NCI-H1417 treated with DMSO at 0.1 percent for 48 hours (cell line): Measurements from ENCODE around the gene LIN7B.
"Not testable (repeated sequence)": the region's sequence is repeated elsewhere in the genome, so short reads cannot be mapped to it uniquely, and the experiment has no call there.

Source experiments
- DNase-seq: peaks from one replicate; lab custom pipeline; 2025; lab: John Stamatoyannopoulos, UW

LIN7B gene

DNA sequence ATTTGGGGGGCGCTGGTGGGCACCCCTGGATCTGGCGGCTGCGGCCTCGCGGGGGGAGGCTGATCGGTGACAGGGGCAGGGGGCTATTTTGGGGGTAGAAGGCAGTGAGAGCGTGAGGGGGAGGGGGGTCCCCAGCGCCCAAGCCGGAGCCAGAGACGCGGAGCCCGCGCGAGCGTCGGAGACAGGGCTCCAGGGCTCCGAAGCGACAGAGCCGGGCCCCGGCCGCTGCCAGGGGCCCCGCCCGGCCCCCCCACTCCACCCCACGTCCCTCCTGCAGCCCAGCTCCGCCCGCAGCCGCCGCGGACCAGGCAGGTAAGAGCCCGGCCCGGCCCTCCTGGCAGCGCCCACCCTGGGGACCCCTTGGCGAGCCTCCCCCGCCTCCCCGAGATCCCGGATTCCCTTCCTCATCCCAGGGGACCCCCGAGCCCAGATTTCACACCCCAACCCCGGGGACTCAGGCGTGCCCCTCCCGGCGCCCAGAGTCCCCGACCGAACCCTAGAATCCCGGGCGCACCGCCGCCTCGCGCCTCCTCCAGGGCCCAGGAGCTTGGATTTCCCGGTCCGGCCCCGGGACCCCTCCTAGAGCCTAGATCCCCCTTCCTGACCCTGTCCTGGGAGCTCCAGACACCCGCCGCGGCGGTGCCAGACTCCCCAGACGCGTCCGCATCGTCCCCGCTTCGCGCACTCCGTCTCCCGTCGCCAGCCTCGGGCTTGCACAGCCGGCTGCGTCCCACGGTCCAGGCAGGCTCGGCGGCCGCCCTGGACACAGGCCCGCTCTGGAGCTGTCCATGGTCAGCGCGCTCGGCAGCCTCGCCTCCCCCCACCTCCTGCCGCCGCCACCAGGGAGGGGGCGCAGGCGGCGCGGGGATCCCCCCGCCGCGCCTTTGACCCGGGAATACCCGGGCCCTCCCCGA, 5.5 kb downstream of the LIN7B start, which contains the start of gene PPFIA3:
Gene PPFIA3 (plus strand): TSS at position 134 of the 914 bp plus-strand sequence. CDS start 8,330 bp downstream, outside the sequence.
- no peak for DNase-seq

DNA sequence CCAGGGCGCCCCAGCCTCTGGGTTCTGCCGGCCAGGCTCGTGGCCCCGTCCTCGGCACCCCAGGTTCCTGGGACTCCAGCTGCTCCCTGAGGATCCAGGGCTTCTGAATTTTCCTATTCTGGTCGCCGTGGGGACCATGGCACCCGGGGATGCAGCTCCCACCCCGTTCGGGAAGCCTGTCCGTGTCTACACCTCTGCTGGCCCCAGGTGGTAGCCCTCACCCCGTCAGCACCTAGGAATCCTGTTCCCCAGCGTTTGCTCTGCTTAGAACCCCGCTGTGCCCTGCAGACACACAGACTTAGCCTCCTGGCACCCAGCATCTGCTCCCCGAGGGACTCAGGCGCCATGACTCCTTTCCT, 6.1 kb downstream of the LIN7B start:
- DNase-seq = no peak

- no peak for DNase-seq
Observed at GRCh38 chr19:49120868-49121267, 6.7 kb downstream of the LIN7B start.

DNA sequence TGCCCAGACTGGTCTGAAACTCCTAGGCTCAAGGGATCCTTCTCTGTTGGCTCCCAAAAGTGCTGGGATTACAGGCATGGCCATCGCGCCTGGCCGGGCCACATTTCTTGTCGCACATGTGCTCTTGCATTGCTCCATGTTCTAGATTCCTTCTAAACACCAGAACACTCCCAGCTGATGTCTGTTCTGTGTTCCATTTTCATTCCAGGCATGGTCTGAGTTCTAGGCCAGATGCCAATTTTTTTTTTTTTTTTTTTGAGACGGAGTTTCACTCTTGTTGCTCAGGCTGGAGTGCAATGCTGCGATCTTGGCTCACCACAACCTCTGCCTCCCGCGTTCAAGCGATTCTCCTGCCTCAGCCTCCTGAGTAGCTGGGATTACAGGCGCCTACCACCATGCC, 7.7 kb downstream of the LIN7B start:
- DNase-seq = not testable (repeated sequence)

GRCh38 chr19:49123285-49123684, 9.1 kb downstream of the LIN7B start:
- DNase-seq = not testable (repeated sequence)

DNA sequence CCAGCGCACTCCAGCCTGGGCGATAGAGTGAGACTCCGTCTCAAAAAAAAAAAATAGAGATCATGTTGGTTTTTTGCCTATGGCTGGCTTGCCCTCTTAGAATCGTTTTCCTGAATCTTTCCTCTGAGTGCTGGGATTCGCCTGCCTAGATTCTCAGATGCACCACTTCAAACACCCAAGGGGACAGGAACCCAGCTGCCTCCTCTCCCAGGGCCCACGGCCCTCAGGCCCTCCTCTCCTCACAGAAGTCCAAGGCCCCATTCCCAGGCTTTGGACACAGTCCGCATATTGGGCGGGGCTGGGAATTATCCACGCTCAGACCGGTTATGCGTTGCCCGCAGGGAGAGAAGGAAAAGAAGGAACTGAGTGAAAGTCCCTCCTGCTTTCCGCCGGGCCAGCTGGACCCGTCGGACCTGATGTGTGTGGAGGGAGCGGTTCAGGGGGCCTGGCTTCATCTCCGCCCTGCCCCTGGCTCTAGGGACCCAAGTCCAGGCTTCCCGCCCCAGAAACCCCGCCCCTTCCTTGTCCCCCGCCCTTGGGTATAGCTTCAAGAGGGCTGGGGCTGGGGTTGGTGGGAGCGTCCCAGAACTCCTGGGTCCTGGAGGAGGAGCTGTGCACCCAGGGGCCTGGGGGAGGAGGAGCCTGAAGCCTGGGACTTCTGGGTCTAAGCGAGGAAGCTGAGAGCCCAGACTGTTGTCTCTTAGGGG, 11.0 kb downstream of the LIN7B start:
- no peak for DNase-seq

GRCh38 chr19:49126575-49126974, 12.4 kb downstream of the LIN7B start:
- DNase-seq = no peak

- not testable (repeated sequence) for DNase-seq
Observed at GRCh38 chr19:49127225-49127624, 13.1 kb downstream of the LIN7B start.

- DNase-seq = peak; percentile 73
Observed at GRCh38 chr19:49127674-49128544, 13.7 kb downstream of the LIN7B start.

DNA sequence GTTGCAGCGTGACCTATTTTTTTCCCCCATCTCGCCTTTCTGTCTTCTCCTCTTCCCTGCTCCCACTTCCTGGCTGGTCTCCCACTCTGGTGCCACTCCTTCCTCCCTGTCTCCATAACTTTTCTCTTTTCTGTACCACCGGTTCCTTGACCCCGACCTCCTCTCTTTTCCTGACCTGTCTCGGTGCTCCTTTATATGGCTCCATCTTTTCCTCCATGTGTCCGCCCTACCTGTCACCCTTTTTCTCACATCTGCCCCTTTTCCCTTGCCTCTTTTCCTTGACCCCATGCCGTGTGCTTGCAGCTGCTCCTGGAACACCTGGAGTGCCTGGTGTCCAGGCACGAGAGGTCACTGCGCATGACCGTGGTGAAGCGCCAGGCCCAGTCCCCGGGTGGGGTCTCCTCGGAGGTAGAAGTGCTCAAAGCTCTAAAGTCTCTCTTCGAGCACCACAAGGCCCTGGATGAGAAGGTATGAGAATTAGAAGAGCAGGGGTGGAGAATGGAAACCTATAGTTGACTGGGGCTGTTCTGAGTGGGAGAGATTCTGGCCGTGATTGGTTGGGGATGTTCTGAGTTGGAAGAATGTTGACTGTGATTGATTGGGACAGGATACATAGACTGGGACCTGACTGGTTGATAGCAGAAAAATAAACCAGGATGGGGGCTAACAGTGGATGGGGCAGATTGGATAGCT, 14.5 kb downstream of the LIN7B start:
- no peak for DNase-seq

DNA sequence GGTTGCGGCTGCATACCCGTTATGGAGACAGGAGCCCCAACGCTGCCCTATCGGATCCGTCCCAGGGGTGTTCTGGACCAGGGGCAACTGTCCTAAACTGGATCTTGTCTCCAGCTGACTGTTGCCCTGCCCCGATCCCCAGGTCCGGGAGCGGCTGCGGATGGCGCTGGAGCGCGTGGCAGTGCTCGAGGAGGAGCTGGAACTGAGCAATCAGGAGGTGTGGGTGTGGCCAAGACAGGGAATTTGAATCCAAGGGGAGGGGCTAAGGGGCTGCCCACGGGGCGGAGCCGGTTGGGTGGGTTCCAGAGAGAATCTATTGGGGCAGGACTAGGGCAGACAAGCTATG, 15.0 kb downstream of the LIN7B start:
- no peak for DNase-seq

- DNase-seq = no peak
Observed at GRCh38 chr19:49130325-49130724, 16.2 kb downstream of the LIN7B start.

GRCh38 chr19:49132974-49133609, 18.9 kb downstream of the LIN7B start:
- no peak for DNase-seq

GRCh38 chr19:49133621-49134454, 19.7 kb downstream of the LIN7B start:
- DNase-seq = no peak

DNA sequence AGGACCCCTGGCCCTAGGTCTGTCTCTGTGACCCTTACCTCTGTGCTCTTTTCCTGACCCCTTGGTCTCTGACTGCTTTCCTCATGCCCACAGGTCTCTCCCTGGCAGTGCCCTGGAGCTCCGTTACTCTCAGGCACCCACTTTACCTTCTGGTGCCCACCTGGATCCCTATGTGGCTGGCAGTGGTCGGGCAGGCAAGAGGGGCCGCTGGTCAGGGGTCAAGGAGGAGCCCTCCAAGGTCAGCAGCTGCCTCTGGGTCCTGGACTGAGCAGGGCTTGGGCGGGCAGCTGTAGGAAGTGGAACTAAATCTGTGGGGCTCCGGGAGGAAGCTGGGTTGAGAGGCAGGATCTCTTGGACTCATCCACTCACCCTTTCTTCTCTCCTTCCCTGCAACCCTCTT, 21.5 kb downstream of the LIN7B start:
- no peak for DNase-seq

GRCh38 chr19:49136771-49137171, 22.6 kb downstream of the LIN7B start:
- no peak for DNase-seq

GRCh38 chr19:49140951-49141350, 26.8 kb downstream of the LIN7B start:
- DNase-seq = no peak

GRCh38 chr19:49141352-49141751, 27.2 kb downstream of the LIN7B start:
- DNase-seq = no peak

GRCh38 chr19:49142866-49143335, 28.7 kb downstream of the LIN7B start:
- DNase-seq = no peak
